KBM-7 (cell line): ENCODE measurements around the gene TPSAB1.

Experiments
- DNase-seq: peaks from one replicate; pipeline ENCODE4 v3.0.0-alpha.2; 2015
- in situ Hi-C: fragments of 300-500 bp; cut with MboI; formaldehyde crosslinking; loops from 2 replicates; pipeline ENCODE4 v1.14.3; 2020; ENCODE audit warnings: low sequenced_read_pairs, low pct_unique_long_range_greater_than_20kb, mixed read lengths

The TPSAB1 gene

DNA sequence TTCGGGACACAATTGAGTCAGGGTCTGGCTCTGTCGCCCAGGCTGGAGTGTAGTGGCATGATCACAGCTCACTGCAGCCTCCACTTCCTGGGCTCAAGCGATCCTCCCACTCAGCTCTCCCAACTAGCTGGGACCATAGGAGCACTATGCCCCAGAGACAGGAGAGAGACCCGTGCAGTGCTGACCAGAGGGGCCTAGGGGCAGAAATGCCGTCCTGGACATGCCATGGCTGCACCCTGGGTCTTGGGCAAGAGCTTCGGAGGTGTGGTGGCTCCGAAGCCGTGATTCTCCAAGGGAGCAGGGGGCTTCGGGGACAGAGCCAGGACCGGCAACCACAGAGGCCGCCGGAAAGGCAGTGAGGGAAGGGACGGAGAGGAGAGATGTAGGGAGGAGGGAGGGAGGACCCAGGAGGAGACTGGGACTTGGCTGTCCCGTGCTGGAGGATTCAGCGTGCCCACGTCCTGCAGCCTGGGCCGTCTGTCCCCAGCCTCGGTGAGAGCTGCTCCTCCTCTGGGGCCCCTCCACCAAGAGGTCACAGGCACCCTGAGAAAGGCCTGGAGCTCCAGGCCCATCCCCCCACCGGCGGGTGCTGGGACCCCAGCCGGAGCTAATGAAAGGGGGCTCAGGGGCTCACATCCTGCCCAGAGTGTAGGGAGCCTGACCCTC is 37.2 kb downstream of the TPSAB1 start:
- no peak for DNase-seq
- in situ Hi-C loops, result no loop called here

DNA sequence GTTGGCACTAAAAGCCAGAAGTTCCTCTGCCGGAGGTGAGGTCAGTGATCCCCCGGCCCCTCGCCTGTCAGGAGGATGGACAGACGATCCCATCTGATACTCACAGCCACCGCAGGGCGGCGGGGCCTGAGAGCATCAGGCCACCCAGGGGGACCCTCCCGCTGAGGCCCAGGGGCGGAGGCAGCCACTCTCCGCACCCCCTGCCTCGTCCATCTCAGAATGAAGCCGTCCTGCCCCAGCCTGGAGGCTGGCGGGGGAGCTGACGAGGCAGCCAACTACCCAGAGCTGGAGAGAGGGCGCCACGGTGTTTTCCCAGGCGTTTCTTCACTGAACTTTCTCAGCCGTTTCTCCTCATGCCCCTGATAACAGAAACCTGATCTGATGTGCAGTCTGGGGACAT is 38.0 kb downstream of the TPSAB1 start:
- no peak for DNase-seq
- in situ Hi-C loops, result no loop called here

- no peak for DNase-seq
- in situ Hi-C loops, result no loop called here
These were observed 38.8 kb downstream of the TPSAB1 start for GRCh38 chr16:1279081-1279944.

- in situ Hi-C loops, result no loop called here
- DNase-seq, result no peak
These were observed 39.6 kb downstream of the TPSAB1 start for GRCh38 chr16:1279945-1280589.

GRCh38 chr16:1280783-1281182 is 40.3 kb downstream of the TPSAB1 start:
- no peak for DNase-seq
- in situ Hi-C loops, result no loop called here

DNA sequence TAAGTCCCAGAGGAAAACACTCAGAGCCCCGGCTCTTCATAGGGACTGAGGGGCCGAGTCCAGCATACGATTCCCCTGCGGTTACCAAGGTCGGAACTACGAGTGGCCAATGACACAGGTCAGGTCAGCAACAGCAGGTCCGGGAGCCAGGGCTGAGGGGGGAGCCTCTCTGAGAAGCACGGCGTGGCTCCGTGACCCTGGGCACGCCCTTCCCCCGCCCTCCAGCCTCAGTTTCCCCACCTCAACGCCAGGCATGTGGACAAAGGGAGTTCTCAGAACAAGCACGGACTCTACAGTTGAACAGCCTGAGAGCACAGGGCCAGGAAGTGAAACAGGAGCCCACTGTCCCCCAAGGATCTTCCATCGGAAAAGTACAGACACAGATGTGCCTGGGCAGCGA is 41.0 kb downstream of the TPSAB1 start:
- no peak for DNase-seq
- in situ Hi-C loops, result no loop called here

- DNase-seq, result no peak
- in situ Hi-C loops, result no loop called here
These were observed 41.9 kb downstream of the TPSAB1 start for GRCh38 chr16:1282324-1282973.

- DNase-seq, result peak; percentile 19
- in situ Hi-C loops, result no loop called here
These were observed 42.8 kb downstream of the TPSAB1 start for GRCh38 chr16:1283296-1283695.

- DNase-seq, result no peak
- in situ Hi-C loops, result no loop called here
These were observed 43.6 kb downstream of the TPSAB1 start for GRCh38 chr16:1283996-1284616.

DNA sequence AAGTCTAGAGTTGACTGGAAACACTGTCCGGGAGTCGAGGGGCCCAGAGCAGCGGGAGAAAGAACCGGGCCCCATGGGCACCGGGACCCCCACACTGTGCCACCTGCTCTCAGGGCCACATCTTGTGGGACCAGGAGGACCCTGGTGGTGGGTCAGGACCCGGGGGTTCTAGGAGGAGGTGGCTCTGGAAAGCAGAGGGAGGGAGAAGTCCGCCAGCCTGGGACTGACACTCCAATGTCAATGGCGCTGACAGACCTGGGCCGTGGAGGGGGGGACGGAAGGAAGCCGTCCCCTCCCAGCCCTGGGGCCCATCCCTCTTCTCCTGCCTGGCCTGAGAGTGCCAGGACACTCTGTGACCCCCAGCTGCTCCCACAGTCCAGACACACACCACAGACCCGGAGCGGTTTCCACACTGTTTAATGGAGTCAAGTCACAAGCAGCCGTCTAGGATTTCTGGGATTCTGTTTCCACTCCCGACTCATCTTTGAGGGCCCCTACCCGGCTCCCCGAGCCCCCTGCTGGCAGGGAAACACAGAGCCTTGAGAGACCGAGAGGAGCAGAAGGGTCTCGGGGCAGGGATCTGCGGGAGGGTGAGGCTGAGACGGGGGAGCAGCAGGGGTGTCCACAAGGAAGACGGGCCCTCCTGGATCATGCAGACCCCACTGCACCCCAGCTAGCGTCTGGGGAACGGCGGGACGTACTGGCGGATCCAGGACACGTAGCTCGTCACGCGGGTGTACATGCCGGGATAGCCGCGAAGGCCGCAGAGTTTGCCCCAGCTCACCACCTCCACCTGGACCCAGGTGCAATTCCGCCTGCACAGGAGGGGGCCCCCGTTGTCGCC is 45.4 kb downstream of the TPSAB1 start:
- in situ Hi-C loops, result no loop called here
- DNase-seq, result no peak

GRCh38 chr16:1286513-1287094 is 46.1 kb downstream of the TPSAB1 start:
- in situ Hi-C loops, result no loop called here
- no peak for DNase-seq

DNA sequence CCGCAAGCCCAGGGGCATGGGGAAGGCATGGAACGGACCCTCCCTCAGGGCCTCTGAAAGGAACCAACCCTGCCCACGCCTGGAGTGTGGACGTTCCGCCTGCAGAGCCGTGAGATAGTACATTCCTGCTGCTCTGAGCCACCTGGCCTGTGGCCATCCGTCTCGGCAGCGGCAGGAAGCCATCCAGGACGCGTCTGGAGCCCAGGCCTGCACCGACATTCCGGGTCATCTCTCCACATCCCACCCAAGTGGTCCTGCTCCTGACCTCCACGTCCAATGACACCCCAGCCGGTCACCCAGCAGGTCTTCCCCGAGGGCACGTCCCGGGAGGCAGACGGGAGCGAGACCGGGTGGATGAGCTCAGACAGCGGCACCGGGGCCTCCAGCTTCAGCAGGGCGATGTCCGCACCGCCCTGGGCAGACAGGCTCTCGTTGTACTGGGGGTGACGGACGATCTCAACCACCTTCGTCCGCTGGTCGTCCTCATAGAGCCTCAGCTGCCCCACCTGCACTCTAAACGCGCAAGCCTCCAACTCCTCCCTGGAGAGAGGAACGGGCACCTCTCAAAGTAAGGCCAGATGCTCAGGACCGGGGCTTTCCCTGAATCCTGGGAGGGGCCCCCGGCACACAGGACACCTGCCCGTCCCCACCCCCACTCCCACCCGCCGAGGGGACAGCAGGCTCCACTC is 47.6 kb downstream of the TPSAB1 start:
- in situ Hi-C loops, result no loop called here
- no peak for DNase-seq

GRCh38 chr16:1288813-1289476 is 48.4 kb downstream of the TPSAB1 start:
- DNase-seq, result no peak

GRCh38 chr16:1289477-1289866 is 49.0 kb downstream of the TPSAB1 start:
- in situ Hi-C loops, result no loop called here
- DNase-seq, result no peak

More at GRCh38 chr16:1288813-1289476, 48.4 kb downstream of the TPSAB1 start:
- in situ Hi-C loops, result no loop called here

GRCh38 chr16:1290063-1290501 is 49.6 kb downstream of the TPSAB1 start:
- in situ Hi-C loops, result no loop called here
- DNase-seq, result no peak

GRCh38 chr16:1290860-1291575 is 50.5 kb downstream of the TPSAB1 start:
- in situ Hi-C loops, result no loop called here
- DNase-seq, result no peak
